Activated CD4-positive, alpha-beta T cell treated with anti-CD3 and anti-CD28 coated beads, Interleukin-2, Interleukin-4, amounts not matched to agents 100 ng/mL and 50 ng/mL, durations not matched to agents 16 hours and 8 hours (primary cell): ENCODE results near the gene DENND4B.
A peak's percentile ranks its signal among the peaks of the same experiment; 100 is the strongest.
"Not testable (repeated sequence)": the region's sequence is repeated elsewhere in the genome, so short reads cannot be mapped to it uniquely, and the experiment has no call there.

Experiments used
- DNase-seq: peaks from one replicate; pipeline ENCODE4 v3.0.0-alpha.2; 2020; ENCODE audit warnings: low spot score

The DENND4B gene

GRCh38 chr1:153922972-153923925 is 23.3 kb downstream of the DENND4B start, which contains the start of gene GATAD2B:
GATAD2B (minus strand) TSS chr1:153922972; CDS start chr1:153828347, 94,625 bp downstream.
- peak; percentile 100 for DNase-seq

GRCh38 chr1:153922076-153922971 is 24.2 kb downstream of the DENND4B start:
- DNase-seq: peak; percentile 78

- DNase-seq: no peak
Measured at GRCh38 chr1:153921803-153922075, 24.8 kb downstream of the DENND4B start.

- no peak for DNase-seq
Measured at GRCh38 chr1:153921080-153921802, 25.3 kb downstream of the DENND4B start.

GRCh38 chr1:153919876-153920852 is 26.4 kb downstream of the DENND4B start:
- DNase-seq: peak; percentile 51

- no peak for DNase-seq
Measured at GRCh38 chr1:153916297-153916696, 30.2 kb downstream of the DENND4B start.

GRCh38 chr1:153912349-153912748 is 34.2 kb downstream of the DENND4B start:
- no peak for DNase-seq

- DNase-seq: not testable (repeated sequence)
Measured at GRCh38 chr1:153910560-153910959, 36.0 kb downstream of the DENND4B start.

GRCh38 chr1:153908071-153908470 is 38.4 kb downstream of the DENND4B start:
- DNase-seq: no peak

GRCh38 chr1:153907134-153907533 is 39.4 kb downstream of the DENND4B start:
- DNase-seq: no peak

- no peak for DNase-seq
Measured at GRCh38 chr1:153906396-153906795, 40.1 kb downstream of the DENND4B start.

- not testable (repeated sequence) for DNase-seq
Measured at GRCh38 chr1:153905908-153906307, 40.6 kb downstream of the DENND4B start.

GRCh38 chr1:153903841-153904455 is 42.6 kb downstream of the DENND4B start:
- DNase-seq: no peak

GRCh38 chr1:153899509-153899908 is 47.0 kb downstream of the DENND4B start:
- no peak for DNase-seq

GRCh38 chr1:153895866-153896265 is 50.7 kb downstream of the DENND4B start:
- DNase-seq: not testable (repeated sequence)

GRCh38 chr1:153891042-153891441 is 55.5 kb downstream of the DENND4B start:
- DNase-seq: not testable (repeated sequence)

- peak; percentile 3 for DNase-seq
Measured at GRCh38 chr1:153888533-153888932, 58.0 kb downstream of the DENND4B start.

GRCh38 chr1:153886127-153886526 is 60.4 kb downstream of the DENND4B start:
- no peak for DNase-seq

- no peak for DNase-seq
Measured at GRCh38 chr1:153883223-153883622, 63.3 kb downstream of the DENND4B start.

GRCh38 chr1:153882296-153882912 is 64.1 kb downstream of the DENND4B start:
- DNase-seq: no peak
